HG03565 (cell line): ENCODE results near the gene DTYMK.
"Not testable (repeated sequence)": the region's sequence is repeated elsewhere in the genome, so short reads cannot be mapped to it uniquely, and the experiment has no call there.

ENCODE experiments used
- ATAC-seq: cut with Tn5 transposase; IDR thresholded peaks from one replicate; pipeline ENCODE4 v1.9.1; 2021; ENCODE audit warnings: mild to moderate bottlenecking, moderate library complexity; ENCODE audit not compliant: unreplicated experiment

DTYMK gene

GRCh38 chr2:241673189-241673663 is 13.4 kb downstream of the DTYMK start:
- no peak for ATAC-seq

DNA sequence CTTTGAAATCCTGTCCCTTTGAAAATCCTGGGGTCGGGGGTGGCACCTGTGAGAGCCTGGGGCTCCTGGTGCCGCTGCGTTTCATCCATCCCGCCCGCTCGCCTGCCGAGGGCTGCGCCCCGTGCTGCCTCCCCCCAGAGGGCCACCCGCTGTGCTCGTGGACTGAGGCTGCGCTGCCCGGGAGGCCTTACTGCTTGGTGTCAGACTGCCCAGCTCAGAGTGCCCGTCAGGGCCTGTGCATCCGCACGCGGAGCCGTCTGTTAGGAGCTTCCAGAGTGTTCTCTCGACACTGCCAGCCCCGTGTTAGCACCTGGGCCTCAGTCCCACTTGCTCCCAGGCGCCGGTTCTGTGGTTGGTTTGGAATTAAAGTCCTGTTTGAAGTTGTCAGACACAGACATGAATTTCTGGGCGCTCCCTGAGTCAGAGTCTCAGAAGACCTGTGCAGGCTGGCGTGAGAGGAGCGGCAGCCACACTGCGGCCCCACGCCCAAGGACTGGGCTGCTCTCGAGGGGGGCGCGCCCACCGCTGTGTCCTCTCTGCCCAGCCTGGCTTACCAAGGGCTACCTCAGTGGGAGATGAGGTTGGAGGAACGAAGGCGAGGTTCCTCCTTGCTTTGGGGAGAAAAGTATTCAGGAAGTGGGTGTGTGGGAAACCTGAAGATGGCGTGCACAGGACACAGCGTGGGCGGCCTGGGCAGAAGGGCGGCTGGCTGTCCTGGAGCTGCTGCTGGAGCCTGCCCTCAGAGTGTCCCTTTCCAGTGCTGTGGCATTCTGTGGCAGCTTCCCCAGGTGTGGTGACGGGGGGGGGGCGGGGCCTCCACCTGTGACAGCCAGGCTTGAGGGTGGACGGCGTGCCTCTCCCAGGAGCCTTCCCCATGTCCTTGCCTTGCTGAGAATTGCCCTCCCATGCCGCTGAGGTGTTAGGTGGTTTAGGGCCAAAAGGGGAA is 14.1 kb downstream of the DTYMK start:
- no peak for ATAC-seq

- ATAC-seq = no peak
Observed at GRCh38 chr2:241671457-241672240, 15.0 kb downstream of the DTYMK start.

DNA sequence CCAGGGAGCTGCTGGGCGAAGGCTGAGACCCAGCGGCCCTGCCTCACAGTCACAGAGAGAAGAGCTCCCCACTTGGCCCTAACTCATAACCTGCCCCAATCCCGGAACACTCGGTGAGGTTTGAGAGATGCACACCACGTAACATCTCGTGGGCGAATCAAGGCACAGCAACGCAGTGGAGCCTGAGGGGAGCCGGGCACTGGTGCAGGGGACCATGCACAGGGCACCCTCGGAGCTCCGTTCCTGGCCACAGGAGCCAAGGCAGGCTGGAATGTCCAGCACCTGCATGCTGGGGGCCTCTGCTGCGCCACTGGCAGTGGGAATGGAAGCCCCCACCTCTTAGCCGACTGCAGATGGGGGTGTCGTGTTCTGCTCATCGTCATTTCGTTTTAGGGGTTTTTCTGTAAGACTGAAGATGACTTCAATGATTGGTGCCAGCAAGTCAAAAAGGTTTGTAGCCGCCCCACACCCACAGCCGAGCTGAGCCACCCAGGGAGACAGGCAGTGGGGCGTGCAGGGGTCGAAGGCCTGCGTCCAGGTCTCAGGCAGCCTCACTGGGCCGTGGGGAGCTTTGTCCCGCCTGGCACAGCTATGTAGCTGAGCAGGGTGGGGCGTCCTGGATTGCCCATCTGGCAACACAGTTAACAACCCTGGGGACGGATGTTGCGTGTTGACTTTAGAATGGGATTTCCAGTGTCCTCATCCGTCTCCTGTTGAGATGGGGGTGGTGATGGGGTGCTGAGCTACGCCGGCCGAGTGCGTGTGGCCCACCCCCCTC is 16.1 kb downstream of the DTYMK start:
- ATAC-seq = no peak

DNA sequence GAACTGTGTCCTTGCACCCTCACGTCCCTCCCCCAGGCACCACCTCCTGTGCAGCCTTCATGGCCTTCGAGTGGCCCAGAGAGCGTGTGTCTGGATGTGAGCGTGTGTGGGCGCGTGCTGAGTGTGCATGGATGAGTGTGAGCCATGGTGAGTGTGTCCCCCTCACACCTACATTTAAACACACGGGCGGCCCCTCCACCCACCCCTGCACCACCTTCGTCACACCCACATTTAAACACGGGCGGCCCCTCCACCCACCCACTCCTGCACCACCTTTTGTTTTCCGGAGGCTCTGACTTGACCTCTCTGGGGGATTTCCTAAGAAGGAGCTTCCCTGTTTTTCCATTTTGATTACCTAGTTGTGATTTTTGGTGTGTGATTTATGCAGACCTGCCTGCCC is 17.8 kb downstream of the DTYMK start:
- no peak for ATAC-seq

- no peak for ATAC-seq
Observed at GRCh38 chr2:241668354-241668753, 18.3 kb downstream of the DTYMK start.

DNA sequence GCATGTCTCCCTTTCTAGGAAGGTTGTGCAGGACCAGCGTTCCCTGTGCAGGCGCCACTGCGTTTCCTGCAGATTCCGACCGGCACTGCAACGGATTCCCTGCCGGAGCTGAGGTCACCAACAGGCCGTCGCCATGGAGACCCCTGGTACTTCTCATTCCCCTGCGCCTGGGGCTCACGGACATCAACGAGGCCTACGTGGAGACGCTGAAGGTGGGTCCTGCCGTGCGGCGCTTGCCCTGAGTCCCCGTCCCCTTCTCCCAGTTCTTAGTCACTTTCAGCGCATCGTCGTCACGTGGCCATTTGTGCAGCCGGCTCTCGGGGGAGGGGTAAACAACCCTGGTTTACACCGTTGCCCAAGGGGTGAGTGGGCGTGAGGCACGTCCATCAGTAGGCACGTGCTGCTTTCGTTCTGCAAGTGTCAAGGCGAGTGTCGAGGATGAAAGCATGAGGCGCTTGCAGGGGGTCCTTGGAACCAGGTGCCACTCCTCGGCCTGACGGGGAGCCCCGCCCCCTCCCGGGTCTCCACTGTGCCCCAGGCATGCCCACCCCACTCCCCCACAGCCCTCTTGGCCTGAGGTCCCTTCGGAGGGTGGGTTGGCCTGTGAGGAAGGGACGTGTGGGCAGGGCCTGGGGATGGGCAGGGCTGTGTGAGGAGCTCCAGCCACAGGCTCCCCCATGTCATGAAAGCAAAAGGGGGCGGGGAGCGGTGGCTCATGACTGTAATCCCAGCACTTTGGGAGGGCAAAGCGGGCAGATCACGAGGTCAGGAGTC is 19.8 kb downstream of the DTYMK start:
- ATAC-seq = no peak

DNA sequence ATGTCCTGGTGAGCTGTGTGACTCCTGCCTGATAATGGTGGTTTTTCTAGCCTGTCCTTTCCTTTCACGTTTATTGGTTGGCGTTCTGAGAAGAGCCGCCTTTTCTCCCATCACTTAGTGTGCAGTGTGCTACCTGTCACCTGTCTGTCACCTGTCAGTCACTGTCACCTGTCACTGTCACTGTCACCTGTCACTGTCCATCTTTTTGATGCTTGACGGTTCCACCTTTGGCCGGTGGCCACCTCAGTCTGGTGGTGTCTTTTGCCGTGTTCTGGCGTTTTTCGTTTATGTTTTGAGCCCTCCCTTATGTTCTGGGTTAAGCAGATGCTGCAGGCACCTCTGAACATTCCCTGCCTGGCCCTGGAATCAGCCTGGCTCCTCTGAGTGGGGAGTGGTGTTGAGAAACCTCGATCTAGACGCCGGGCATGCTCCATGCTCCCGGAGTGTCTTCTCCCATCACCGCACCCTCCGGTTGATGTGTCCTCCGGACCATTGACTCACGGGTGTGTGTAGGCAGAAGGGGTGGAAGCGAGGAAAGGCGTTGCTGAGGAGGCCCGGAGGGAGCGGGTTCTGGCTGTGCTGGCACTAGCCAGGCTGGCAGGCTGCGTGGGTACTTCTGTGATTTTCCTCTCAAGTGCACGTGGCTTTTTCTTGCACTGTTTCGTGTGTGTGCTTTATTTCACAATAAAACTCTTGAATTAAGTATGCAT is 20.7 kb downstream of the DTYMK start:
- no peak for ATAC-seq

GRCh38 chr2:241662731-241663130 is 23.9 kb downstream of the DTYMK start:
- not testable (repeated sequence) for ATAC-seq

DNA sequence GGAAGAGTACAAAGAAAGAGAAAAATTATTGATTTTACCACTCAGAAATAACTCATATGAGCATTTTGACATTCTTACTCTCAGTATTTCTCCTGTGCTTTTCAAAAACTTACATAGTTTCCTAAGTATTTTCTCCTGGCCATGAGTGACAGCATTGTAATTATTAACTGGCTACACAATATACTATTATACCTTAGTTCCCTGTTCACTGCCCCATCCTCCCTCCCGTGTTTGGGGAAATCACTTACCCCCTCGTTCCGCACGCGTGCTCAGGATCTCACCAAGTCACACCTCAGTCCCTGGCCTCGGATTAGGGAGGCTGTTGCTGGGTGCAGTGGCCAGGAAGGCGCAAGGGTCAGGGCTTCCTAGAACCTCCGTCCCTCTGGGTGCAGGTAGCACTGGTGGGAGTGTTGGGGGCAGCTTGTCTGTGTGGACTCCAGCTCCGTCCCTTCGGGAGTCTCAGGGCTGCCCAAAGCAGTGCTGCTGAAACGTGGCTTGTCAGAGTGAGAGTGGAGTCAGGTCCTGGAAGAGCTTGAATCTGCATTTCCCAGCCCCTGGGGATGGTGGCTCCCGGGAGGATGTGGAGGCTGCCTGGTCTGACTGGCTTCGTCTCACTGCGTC is 25.9 kb downstream of the DTYMK start:
- no peak for ATAC-seq

DNA sequence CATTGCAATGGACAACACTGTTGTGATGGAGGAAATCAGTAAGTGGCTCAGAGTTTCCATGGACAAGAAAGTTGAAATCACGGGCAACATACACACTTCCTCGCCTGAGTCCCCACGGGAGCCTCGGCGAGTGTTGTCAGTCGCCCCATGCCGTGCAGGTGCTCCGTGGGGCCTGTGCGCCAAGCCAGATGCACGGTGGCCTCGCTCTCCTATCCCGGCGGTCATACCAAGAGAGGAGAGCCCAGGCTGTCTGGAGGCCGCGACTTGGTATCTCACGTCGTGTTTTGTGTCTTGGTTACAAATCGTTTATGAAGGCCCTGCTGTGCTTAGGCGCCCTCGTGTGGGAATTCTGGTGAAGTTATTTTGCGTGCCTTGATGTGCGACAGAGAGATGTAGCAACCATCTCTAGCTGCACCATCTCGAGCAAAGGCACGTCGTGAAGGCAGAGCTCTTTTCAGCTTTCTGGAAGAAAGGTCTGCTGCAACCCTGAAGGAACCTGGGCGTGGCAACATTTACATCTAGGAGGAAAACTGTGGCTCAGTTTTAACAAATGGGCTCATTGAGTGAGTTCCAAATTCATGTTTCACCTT is 27.4 kb downstream of the DTYMK start:
- no peak for ATAC-seq

GRCh38 chr2:241658296-241658695 is 28.3 kb downstream of the DTYMK start:
- ATAC-seq = no peak

DNA sequence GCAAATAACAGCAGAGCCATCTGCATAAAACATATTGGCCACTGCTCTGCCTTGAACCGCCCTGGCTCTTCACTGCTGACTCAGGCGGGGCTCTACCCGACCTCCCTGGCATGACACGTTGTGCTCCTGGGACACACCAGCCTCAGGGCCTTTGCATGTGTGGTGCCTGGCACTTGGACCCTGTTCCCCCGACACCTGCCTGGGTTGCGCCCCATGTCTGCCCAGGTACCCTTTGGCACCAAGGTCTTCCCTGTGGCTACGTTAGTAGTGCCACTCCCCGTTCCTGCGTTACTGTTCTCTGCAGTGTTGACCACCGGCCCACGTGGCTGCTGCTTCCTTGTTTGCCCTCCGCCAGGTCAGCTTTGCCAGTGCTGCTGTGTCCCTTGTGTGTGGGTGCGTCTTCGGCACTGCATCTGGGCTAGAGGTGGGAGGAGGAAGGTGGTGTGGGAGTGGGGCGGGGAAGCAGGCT is 28.8 kb downstream of the DTYMK start:
- ATAC-seq = no peak

DNA sequence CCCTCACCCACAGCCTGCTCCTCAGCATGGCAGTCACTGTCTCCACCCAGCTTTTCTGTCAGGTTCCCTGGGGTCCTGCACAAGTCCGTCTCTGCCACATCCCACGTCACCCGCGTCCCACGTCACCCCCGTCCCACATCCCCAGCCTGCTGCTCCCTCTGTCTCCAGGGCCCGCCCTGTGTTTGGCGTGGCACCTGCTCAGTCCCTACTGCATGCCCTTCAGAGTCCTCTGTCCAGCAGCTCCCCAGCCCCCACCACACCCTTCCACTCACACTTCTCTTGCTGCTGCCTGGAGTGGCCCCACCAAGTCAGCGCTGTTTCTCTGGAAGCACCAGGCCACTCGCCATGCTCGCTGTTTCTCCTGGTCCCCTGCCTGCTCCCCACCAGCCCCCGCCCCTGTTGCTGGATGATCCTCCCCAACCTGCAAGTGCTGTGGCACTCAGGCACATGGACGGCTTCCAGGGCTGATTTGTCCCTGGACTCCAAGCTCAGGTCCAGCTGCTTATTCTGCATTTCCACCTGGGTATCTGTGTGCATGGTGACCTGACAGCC is 30.3 kb downstream of the DTYMK start:
- ATAC-seq = no peak

- no peak for ATAC-seq
Observed at GRCh38 chr2:241655516-241656189, 31.0 kb downstream of the DTYMK start.

- ATAC-seq = no peak
Observed at GRCh38 chr2:241654551-241654950, 32.1 kb downstream of the DTYMK start.

- no peak for ATAC-seq
Observed at GRCh38 chr2:241653210-241653750, 33.3 kb downstream of the DTYMK start.

DNA sequence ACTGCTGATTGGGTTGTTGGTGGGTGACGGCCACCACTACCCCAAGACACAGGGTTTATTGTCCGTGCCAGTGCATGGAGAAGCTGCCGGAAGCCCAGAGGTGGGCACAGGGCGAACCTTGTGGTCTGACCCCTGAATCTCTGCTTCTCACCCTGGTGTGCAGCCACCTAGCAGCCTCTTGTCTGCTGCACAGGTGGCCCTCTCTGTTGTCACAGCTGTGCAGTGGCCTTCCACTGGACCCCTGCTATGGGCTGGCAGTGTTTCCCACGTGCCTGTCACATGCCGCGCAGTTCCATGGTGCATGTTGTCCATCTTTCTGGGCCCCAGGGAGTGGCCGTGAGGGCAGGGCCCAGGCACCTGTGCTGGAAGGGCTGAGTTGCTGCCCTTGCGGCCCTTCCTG is 33.9 kb downstream of the DTYMK start:
- no peak for ATAC-seq
